GM18951 (cell line): ENCODE results near the gene RASL10B.

Experiments
- POLR2A ChIP-seq: IDR thresholded peaks from 4 replicates; pipeline ENCODE4 v1.6.1; 2011; ENCODE audit warnings: mild to moderate bottlenecking; ENCODE audit not compliant: insufficient read length, insufficient read depth; ENCODE audit errors: extremely low read depth
- in situ Hi-C: fragments of 300-500 bp; cut with MboI; formaldehyde crosslinking; loops from one replicate; pipeline ENCODE4 v1.12.0; 2022; ENCODE audit warnings: low sequenced_read_pairs, mixed read lengths, inconsistent platforms; ENCODE audit not compliant: unreplicated experiment

RASL10B gene

DNA sequence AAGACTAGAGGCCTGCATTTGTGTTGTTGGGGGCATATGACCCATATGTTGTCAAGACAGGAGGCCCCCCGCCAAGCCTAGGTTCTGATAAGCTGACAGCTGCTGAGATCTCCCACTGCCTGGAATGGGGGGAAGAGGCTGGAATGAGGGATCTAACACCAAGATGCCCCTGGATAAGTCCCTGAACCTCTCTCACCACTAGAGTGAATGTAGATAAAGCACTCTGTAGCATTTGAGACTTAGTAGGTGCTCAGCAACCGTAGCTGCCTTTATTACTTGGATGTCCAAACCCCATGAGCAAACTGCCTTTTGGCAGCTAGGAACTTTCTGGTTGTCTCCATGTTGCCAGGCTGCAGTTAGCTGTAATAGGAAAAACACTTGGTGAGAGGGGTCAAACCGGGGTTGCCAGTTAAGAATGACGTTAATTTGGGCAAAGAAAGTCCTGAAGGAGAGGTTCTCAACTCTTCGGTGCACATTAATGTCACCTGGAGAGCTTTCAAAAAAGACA lies 4.4 kb upstream of the RASL10B start:
- TF ChIP-seq POLR2A: no peak
- in situ Hi-C loops: loop anchor here (25.0 kb wide), 1 partner anchor 565 kb away; no protein-coding TSS in a partner anchor

DNA sequence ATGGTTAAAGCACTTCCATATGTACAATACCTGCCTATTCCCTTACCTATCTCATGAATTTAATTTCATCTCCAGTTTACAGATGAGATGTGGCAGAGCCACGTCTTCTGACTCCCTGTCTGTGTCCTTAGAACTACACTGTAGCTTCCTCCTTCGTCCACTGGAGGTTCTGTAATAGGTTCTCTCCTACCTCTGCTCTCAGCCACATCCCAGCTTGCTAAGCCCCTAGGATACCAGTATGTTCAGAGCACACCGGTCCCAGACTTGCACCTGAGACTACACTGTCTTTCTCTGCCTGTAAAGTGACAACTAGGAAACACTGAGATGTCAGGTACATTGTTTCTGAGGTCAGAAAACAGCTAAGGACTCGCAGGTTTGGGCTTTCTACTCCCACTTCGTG lies 3.8 kb upstream of the RASL10B start:
- in situ Hi-C loops: loop anchor here (25.0 kb wide), 1 partner anchor 565 kb away; no protein-coding TSS in a partner anchor
- no peak for TF ChIP-seq POLR2A

GRCh38 chr17:35728551-35728950 lies 2.9 kb upstream of the RASL10B start:
- TF ChIP-seq POLR2A: no peak
- in situ Hi-C loops: loop anchor here (25.0 kb wide), 1 partner anchor 566 kb away; no protein-coding TSS in a partner anchor

DNA sequence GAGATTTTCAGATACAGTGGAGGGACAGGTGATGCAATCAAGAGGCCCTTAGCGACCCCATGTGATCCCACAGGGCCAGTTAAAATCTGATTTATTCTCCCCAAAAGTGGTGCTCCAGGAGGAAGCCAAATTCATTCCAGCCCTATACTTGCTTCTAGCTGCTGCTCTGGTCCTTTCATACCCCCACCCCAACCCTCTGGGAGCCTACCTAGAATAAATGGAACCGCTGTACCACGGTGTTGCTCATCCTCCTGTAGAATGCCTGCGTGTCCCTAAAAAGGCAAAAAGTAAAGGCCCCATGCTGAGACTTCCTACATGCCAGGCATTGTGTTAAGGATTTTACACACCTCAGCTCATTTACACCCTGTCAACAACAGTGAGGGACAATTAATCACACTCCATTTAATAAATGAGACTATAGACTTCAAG lies 2.0 kb upstream of the RASL10B start:
- no peak for TF ChIP-seq POLR2A
- in situ Hi-C loops: loop anchor here (25.0 kb wide), 1 partner anchor 567 kb away; no protein-coding TSS in a partner anchor

DNA sequence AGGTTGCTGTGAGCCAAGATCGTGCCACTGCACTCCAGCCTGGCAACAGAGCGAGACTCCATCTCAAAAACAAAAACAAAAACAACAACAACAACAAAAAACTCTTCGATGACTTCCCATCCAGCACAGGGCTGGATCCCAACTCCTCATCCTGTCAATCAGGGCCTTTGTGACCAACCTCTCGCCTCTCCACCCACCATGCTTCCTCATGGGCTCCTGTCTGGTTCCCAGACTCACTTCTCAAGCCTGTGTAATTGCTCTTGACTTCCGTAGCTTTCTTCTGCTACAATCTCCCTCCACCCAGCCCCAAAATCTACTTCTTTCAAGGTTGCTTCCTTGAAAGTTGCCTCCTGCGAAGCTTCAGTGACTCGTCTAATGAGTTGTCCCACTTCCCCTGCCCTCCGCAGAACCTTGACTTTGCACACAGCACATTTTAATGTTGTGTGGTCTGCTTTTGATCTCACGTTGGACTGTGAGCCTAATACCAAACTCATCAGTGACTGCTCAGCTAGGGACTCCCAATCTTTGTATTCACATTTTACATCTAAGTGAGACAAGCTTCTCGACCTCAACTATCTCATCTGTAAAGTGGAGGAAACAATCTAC lies 936 bp upstream of the RASL10B start:
- in situ Hi-C loops: loop anchor here (25.0 kb wide), 1 partner anchor 568 kb away; no protein-coding TSS in a partner anchor
- TF ChIP-seq POLR2A: no peak

- in situ Hi-C loops: loop anchor here (25.0 kb wide), 1 partner anchor 570 kb away; no protein-coding TSS in a partner anchor
Observed at GRCh38 chr17:35731917-35732805, 722 bp downstream of the RASL10B start.

DNA sequence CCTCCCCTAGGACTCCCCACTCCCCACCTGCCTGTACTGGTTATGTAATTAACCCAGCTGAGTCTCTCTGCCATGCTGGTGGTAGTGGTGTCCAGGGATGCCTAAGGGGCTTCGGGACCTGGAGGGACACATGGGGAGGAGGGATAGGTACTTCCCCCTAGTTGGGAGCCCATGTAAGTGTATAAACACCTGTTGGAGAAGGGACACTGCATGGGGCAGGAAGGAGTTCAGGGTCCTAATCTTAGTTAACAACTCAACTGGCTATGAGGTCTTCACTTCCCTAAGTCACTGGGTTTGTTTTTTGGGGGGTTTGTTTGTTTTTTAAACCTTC lies 1.3 kb downstream of the RASL10B start:
- no peak for TF ChIP-seq POLR2A
- in situ Hi-C loops: loop anchor here (25.0 kb wide), 1 partner anchor 570 kb away; no protein-coding TSS in a partner anchor

More at GRCh38 chr17:35731917-35732805, 722 bp downstream of the RASL10B start:
- no peak for TF ChIP-seq POLR2A

- in situ Hi-C loops: loop anchor here (25.0 kb wide), 1 partner anchor 571 kb away; no protein-coding TSS in a partner anchor
- TF ChIP-seq POLR2A: no peak
Observed at GRCh38 chr17:35733366-35733765, 1.9 kb downstream of the RASL10B start.

GRCh38 chr17:35734396-35734795 lies 3.0 kb downstream of the RASL10B start:
- no peak for TF ChIP-seq POLR2A
- in situ Hi-C loops: loop anchor here (25.0 kb wide), 1 partner anchor 572 kb away; no protein-coding TSS in a partner anchor

GRCh38 chr17:35735036-35735805 lies 3.8 kb downstream of the RASL10B start:
- in situ Hi-C loops: loop anchor here (25.0 kb wide), 1 partner anchor 573 kb away; no protein-coding TSS in a partner anchor
- TF ChIP-seq POLR2A: no peak

DNA sequence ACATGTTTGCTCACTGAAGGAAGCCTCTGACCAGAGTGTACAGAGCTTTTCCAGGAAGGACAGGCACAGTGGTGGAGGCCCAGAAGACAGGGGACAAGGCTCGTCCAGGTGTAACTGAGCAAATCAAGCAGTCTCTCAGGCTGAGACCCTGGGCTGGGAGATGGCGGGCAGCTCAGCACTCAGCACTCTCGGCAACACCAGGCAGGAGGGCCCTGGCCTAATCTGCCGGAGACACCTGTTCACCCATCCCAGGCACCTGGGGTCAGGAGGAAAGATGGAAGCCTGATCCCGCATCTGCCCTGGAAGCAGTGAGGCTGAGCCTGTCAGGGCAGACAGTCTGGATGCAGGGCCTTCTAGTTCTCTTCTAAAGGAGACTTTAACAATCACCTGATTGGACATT lies 4.8 kb downstream of the RASL10B start:
- no peak for TF ChIP-seq POLR2A
- in situ Hi-C loops: loop anchor here (25.0 kb wide), 1 partner anchor 574 kb away; no protein-coding TSS in a partner anchor

GRCh38 chr17:35738519-35739133 lies 7.2 kb downstream of the RASL10B start:
- no peak for TF ChIP-seq POLR2A
- in situ Hi-C loops: loop anchor here (25.0 kb wide), 1 partner anchor 576 kb away; no protein-coding TSS in a partner anchor
